Stimulated activated CD4-positive, alpha-beta T cell treated with anti-CD3 and anti-CD28 coated beads, Interleukin-1b, Interleukin-23, amount 100 ng/mL, for 4 hours (primary cell): ENCODE results near the gene TMEM171.

Experiments used
- DNase-seq, 2 donors: peaks; one replicate each; pipeline ENCODE4 v3.0.0-alpha.2; 2020; ENCODE audit warnings: low read depth in 2 of 2

Gene TMEM171

GRCh38 chr5:73119451-73120157, 771 bp upstream of the TMEM171 start:
- DNase-seq, result no peak

- DNase-seq, result no peak
These were observed 716 bp downstream of the TMEM171 start for GRCh38 chr5:73121119-73121463.

- no peak for DNase-seq
These were observed 2.8 kb downstream of the TMEM171 start for GRCh38 chr5:73122875-73123810.

- no peak for DNase-seq
These were observed 4.9 kb downstream of the TMEM171 start for GRCh38 chr5:73125289-73125688.

- DNase-seq, result no peak
These were observed 6.0 kb downstream of the TMEM171 start for GRCh38 chr5:73126381-73126780.

- no peak for DNase-seq
These were observed 6.6 kb downstream of the TMEM171 start for GRCh38 chr5:73126957-73127356.

- no peak for DNase-seq
These were observed 8.8 kb downstream of the TMEM171 start for GRCh38 chr5:73129143-73129542.

GRCh38 chr5:73130811-73131210, 10.4 kb downstream of the TMEM171 start:
- DNase-seq, result no peak

- DNase-seq, result no peak
These were observed 11.5 kb downstream of the TMEM171 start for GRCh38 chr5:73131711-73132425.

- no peak for DNase-seq
These were observed 12.4 kb downstream of the TMEM171 start for GRCh38 chr5:73132759-73133158.

- DNase-seq, result no peak
These were observed 14.6 kb downstream of the TMEM171 start for GRCh38 chr5:73135021-73135420.

- DNase-seq, result no peak
These were observed 15.2 kb downstream of the TMEM171 start for GRCh38 chr5:73135429-73136054.

GRCh38 chr5:73136055-73136562, 15.7 kb downstream of the TMEM171 start:
- no peak for DNase-seq

GRCh38 chr5:73137563-73138530, 17.5 kb downstream of the TMEM171 start:
- no peak for DNase-seq

GRCh38 chr5:73139485-73139884, 19.1 kb downstream of the TMEM171 start:
- no peak for DNase-seq

GRCh38 chr5:73140801-73141200, 20.4 kb downstream of the TMEM171 start:
- DNase-seq, result no peak

GRCh38 chr5:73142035-73142434, 21.7 kb downstream of the TMEM171 start:
- no peak for DNase-seq

GRCh38 chr5:73143716-73144115, 23.3 kb downstream of the TMEM171 start:
- DNase-seq, result no peak

GRCh38 chr5:73149540-73149939, 29.2 kb downstream of the TMEM171 start:
- DNase-seq, result no peak

GRCh38 chr5:73150876-73151275, 30.5 kb downstream of the TMEM171 start:
- DNase-seq, result no peak
